Stimulated activated naive CD8-positive, alpha-beta T cell treated with anti-CD3 and anti-CD28 coated beads, Interleukin-15, amount 100 ng/mL, for 72 hours (primary cell): ENCODE data around the gene ADAD2.

Source experiments
- ATAC-seq: fragments of 150-1000 bp; cut with Tn5 transposase; 2 replicates; pipeline ENCODE4 v1.10.0; 2021; ENCODE audit warnings: mild to moderate bottlenecking, moderate library complexity
- DNase-seq, 2 donors: peaks; one replicate each; pipeline ENCODE4 v3.0.0; 2021 to 2022
- H3K27ac Mint-ChIP-seq, 2 donors: one replicate each; pipeline ENCODE4 v1.8.0; 2022; ENCODE audit warnings: mild to moderate bottlenecking in 2 of 2, mixed read lengths in 2 of 2, moderate library complexity in 2 of 2
- H3K27me3 Mint-ChIP-seq: one replicate; pipeline ENCODE4 v1.8.0; 2022; ENCODE audit warnings: mixed read lengths
- H3K4me1 Mint-ChIP-seq: one replicate; pipeline ENCODE4 v1.8.0; 2022; ENCODE audit warnings: mild to moderate bottlenecking, mixed read lengths
- H3K4me3 Mint-ChIP-seq, 2 donors: one replicate each; pipeline ENCODE4 v1.8.0; 2022; ENCODE audit warnings: mild to moderate bottlenecking in 2 of 2, mixed read lengths in 2 of 2, moderate library complexity in 1 of 2
- H3K9me3 Mint-ChIP-seq, 2 donors: one replicate each; pipeline ENCODE4 v1.8.0; 2022; ENCODE audit warnings: mixed read lengths in 2 of 2

The ADAD2 gene

GRCh38 chr16:84182680-84183571 is 8.0 kb upstream of the ADAD2 start:
- ATAC-seq: no peak
- H3K27ac Mint-ChIP-seq: peak overlapping the region in 1 of 2 donors; percentile 60
- no peaks in the 10 kb centered on the region for H3K27me3 Mint-ChIP-seq
- H3K4me1 Mint-ChIP-seq: peaks cover 46% of the 10 kb centered on the region
- H3K4me3 Mint-ChIP-seq: no peak overlapping the region
- no peaks in the 10 kb centered on the region for H3K9me3 Mint-ChIP-seq
- DNase-seq: no peak

DNA sequence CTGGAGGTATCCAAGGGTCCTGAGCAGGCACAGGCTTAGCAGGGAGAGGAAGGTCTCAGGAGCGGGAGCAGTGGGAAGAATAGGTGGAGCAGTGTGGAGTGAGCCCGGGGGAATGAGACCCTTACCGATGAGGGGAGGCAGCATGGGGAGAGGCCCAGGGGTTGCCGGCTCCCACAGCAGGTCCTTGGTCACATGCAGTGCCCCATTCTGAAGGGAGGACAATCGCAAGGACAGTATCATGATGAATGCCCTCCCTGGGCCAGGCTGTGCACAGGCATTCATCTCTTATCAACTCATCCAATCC is 7.4 kb upstream of the ADAD2 start:
- peaks cover 40% of the 10 kb centered on the region for H3K4me1 Mint-ChIP-seq
- DNase-seq: no peak
- no peak overlapping the region for H3K4me3 Mint-ChIP-seq
- no peak for ATAC-seq
- no peaks in the 10 kb centered on the region for H3K27me3 Mint-ChIP-seq
- no peaks in the 10 kb centered on the region for H3K9me3 Mint-ChIP-seq
- no peak overlapping the region for H3K27ac Mint-ChIP-seq

DNA sequence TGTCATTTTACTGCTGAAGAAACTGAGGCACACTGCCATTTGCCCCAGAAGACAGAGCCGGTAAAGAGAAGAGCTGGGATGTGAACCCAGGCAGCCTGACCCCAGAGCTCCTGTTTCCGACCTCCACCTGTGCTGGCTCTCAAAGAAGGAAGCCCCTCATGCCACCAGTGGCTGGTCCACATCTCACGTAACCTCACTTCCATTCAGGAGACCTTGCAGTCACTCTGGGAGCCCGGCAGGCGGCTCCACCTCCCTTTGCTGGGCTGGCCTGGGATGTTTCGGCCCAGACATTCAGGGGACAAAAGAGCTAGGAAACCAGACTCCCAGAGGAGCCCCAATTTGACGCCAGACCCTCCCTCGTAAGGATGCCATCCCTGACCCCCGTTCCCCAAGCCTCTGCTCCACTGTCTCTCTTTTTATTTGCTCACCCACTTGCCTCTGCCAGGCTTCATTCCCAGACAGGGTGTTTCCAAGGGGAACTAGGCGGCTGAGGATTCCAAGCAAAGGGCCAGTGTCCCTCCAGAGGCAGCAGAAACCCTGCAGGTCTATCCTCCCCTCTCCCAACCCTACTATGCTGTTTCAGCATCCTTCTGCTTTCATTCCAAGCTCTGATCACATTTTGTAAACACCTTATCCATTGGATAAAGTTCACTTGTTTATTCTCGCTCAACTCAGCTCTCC is 6.9 kb upstream of the ADAD2 start:
- Mint-ChIP-seq H3K27ac (peak overlapping the region in 1 of 2 donors; percentile 69), H3K4me3 (no peak overlapping the region), H3K27me3 (no peaks in the 10 kb centered on the region), H3K4me1 (peaks cover 37% of the 10 kb centered on the region), H3K9me3 (no peaks in the 10 kb centered on the region)
- ATAC-seq (no peak), DNase-seq (no peak)

- H3K4me3 Mint-ChIP-seq: peak overlapping the region; percentile 46 to 98
- no peak for ATAC-seq
- H3K27me3 Mint-ChIP-seq: no peaks in the 10 kb centered on the region
- H3K4me1 Mint-ChIP-seq: peaks cover 37% of the 10 kb centered on the region
- peak overlapping the region; percentile 10 to 38 for H3K27ac Mint-ChIP-seq
- no peak for DNase-seq
- no peaks in the 10 kb centered on the region for H3K9me3 Mint-ChIP-seq
Observed at GRCh38 chr16:84184775-84185174, 6.2 kb upstream of the ADAD2 start.

DNA sequence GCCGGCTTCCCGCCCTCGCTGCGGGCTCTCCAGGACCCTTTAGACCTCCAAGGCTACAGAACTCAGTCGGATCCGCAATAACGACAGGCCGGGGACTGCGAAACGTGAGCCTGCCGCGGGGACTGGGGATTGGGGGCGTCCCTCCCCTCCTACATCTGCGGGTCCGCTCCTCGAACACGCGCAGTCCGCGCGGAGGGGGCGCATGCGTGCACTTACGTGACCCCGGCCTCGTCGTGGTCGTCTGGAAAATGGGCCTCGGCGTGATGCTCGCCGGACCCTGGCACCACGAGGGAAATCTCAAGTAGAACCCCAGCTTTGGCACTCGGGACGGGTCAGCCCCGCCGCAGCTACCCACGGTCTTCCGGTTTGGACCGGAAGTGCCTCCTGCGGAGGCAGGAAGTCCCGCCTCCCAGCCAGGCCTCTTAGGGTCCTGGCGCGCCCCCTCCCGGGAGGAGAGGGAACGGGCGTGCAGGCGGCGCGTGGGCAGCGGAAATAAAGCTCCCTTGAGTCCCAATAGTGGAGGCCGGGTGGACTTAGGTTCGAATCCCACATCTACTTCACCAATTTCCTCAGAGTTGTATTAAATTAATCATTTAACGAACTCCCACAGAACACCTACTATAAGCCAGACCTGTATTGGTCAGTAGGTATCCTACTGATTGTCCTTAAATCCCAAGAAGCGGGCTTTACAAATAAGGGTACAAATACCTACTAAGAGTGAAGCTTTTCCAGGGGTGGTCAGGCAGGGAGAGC is 4.1 kb upstream of the ADAD2 start, which contains the start of gene TAF1C:
Gene TAF1C, minus strand, starts transcription at position 373 of the 753 bp plus-strand sequence. CDS start 2,069 bp downstream, outside the sequence.
- Mint-ChIP-seq H3K27me3 (no peaks in the 10 kb centered on the region), H3K27ac (peak within 1 kb of the TSS; percentile 96 to 98), H3K4me1 (peaks cover 37% of the 10 kb centered on the region), H3K4me3 (peak within 1 kb of the TSS; percentile 94 to 98), H3K9me3 (no peaks in the 10 kb centered on the region)
- ATAC-seq (peak; percentile 92), DNase-seq (peak; percentile 93 to 94)

DNA sequence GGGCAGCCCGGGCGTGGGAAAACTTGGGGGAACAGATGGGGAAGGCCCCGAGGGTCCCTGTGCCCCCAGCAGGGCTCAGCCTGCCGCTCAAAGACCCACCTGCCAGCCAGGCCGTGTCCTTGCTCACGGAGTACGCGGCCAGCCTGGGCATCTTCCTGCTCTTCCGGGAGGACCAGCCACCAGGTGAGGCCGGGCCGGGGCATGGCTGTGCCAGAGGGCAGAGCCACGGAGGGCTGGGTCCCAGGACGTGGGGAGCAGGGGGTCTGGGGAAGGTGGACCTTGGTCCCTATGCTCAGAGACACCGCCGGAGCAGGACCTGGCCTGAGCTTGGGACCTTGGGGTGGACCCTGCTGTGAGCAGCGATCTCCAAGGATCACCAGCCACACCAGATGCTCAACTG is 509 bp downstream of the ADAD2 start:
- ATAC-seq (no peak), DNase-seq (no peak)
- no peak overlapping the region for H3K4me3 Mint-ChIP-seq
- H3K27ac Mint-ChIP-seq: no peak overlapping the region
- no peaks in the 10 kb centered on the region for H3K27me3 Mint-ChIP-seq
- H3K4me1 Mint-ChIP-seq: peaks cover 30% of the 10 kb centered on the region
- no peaks in the 10 kb centered on the region for H3K9me3 Mint-ChIP-seq

GRCh38 chr16:84193480-84193879 is 2.5 kb downstream of the ADAD2 start:
- Mint-ChIP-seq H3K9me3 (no peaks in the 10 kb centered on the region), H3K4me1 (peaks cover 24% of the 10 kb centered on the region), H3K27ac (peak overlapping the region; percentile 89 to 94), H3K4me3 (peak overlapping the region; percentile 77 to 84), H3K27me3 (no peaks in the 10 kb centered on the region)
- ATAC-seq (peak; percentile 35), DNase-seq (peak; percentile 11 to 28)

GRCh38 chr16:84194018-84194417 is 3.1 kb downstream of the ADAD2 start:
- ATAC-seq (peak; percentile 16), DNase-seq (no peak)
- no peaks in the 10 kb centered on the region for H3K9me3 Mint-ChIP-seq
- peak overlapping the region; percentile 77 to 84 for H3K4me3 Mint-ChIP-seq
- H3K27me3 Mint-ChIP-seq: no peaks in the 10 kb centered on the region
- peaks cover 24% of the 10 kb centered on the region for H3K4me1 Mint-ChIP-seq
- peak overlapping the region; percentile 89 to 94 for H3K27ac Mint-ChIP-seq

DNA sequence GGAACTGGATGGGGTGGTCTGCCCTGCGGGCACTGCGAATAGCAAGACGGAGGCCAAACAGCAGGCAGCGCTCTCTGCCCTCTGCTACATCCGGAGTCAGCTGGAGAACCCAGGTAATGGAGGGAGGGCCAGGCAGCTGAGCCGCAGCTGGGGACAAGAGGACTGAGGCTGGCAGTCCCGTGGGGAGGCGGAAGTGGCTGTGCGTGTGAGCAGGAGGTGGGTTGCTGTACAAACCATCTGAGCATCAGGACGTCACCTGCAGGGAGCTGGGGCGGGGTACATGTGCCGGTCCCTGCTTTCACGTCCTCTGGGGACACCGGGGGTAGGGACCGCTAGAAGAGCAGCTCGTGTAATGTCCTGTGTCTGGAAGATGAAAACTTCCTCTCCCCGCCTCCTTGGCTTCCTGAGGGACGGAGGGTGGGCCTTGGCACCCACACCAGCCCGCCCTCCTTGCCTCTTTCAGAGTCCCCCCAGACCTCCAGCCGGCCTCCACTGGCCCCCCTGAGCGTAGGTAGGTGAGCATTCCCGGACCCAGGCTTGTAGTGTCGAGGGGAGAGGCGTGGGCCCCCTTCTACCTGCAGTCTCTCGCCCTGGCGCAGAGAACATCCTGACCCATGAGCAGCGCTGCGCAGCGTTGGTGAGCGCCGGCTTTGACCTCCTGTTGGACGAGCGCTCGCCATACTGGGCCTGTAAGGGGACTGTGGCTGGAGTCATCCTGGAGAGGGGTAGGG is 3.7 kb downstream of the ADAD2 start:
- Mint-ChIP-seq H3K27me3 (no peaks in the 10 kb centered on the region), H3K4me3 (peak overlapping the region; percentile 77 to 84), H3K27ac (peak overlapping the region; percentile 89 to 94), H3K9me3 (no peaks in the 10 kb centered on the region), H3K4me1 (peaks cover 24% of the 10 kb centered on the region)
- ATAC-seq (peak; percentile 78), DNase-seq (peak; percentile 62 to 67)

DNA sequence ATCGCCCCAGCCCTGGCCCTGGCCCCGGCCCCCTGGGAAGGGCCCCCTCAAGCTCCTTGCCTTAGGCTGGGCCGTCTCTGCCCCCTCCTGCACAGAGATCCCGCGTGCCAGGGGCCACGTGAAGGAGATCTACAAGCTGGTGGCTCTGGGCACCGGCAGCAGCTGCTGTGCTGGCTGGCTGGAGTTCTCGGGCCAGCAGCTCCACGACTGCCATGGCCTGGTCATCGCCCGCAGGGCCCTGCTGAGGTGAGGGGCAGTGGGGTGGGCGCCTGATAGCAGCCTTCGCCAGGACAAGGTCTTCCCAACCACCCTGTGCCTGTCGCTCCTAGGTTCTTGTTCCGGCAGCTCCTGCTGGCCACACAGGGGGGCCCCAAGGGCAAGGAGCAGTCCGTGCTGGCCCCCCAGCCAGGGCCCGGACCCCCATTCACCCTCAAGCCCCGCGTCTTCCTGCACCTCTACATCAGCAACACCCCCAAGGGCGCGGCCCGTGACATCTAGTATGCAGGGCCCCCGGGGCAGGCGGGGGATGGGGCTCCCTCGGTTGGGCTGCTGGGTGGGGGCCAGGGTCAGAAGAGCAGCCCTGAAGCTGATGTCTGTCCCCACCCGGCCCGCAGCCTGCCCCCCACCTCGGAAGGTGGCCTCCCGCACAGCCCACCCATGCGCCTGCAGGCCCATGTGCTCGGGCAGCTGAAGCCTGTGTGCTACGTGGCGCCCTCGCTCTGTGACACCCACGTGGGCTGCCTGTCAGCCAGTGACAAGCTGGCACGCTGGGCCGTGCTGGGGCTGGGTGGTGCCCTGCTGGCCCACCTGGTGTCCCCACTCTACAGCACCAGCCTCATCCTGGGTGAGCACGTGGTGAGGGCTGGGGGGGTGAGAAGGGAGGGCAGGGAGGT is 4.5 kb downstream of the ADAD2 start:
- H3K4me1 Mint-ChIP-seq: peaks cover 24% of the 10 kb centered on the region

DNA sequence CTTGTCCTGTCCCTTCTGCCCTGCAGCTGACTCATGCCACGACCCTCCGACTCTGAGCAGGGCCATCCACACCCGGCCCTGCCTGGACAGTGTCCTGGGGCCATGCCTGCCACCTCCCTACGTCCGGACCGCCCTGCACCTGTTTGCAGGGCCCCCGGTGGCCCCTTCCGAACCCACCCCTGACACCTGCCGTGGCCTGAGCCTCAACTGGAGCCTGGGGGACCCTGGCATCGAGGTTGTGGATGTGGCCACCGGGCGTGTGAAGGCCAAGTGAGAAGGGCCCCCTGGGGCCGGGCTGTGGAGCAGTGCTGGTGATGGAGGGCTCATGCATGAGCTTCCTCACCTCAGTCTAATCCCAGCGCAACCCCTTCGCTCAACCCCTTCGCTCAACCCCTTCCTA is 5.1 kb downstream of the ADAD2 start:
- ATAC-seq (peak; percentile 1), DNase-seq (no peak)
- no peaks in the 10 kb centered on the region for H3K27me3 Mint-ChIP-seq
- H3K27ac Mint-ChIP-seq: no peak overlapping the region
- no peak overlapping the region for H3K4me3 Mint-ChIP-seq
- no peaks in the 10 kb centered on the region for H3K9me3 Mint-ChIP-seq
- H3K4me1 Mint-ChIP-seq: peaks cover 24% of the 10 kb centered on the region

More for the DNA sequence above, 4.5 kb downstream of the ADAD2 start:
- ATAC-seq (peak; percentile 13), DNase-seq (no peak)
- Mint-ChIP-seq H3K4me3 (no peak overlapping the region), H3K27me3 (no peaks in the 10 kb centered on the region), H3K9me3 (no peaks in the 10 kb centered on the region), H3K27ac (peak overlapping the region in 1 of 2 donors; percentile 94)

- ATAC-seq: no peak
- H3K27me3 Mint-ChIP-seq: no peaks in the 10 kb centered on the region
- H3K9me3 Mint-ChIP-seq: no peaks in the 10 kb centered on the region
- no peak overlapping the region for H3K4me3 Mint-ChIP-seq
- no peak for DNase-seq
- no peak overlapping the region for H3K27ac Mint-ChIP-seq
- H3K4me1 Mint-ChIP-seq: peaks cover 24% of the 10 kb centered on the region
Observed at GRCh38 chr16:84196727-84197394, 5.9 kb downstream of the ADAD2 start.

DNA sequence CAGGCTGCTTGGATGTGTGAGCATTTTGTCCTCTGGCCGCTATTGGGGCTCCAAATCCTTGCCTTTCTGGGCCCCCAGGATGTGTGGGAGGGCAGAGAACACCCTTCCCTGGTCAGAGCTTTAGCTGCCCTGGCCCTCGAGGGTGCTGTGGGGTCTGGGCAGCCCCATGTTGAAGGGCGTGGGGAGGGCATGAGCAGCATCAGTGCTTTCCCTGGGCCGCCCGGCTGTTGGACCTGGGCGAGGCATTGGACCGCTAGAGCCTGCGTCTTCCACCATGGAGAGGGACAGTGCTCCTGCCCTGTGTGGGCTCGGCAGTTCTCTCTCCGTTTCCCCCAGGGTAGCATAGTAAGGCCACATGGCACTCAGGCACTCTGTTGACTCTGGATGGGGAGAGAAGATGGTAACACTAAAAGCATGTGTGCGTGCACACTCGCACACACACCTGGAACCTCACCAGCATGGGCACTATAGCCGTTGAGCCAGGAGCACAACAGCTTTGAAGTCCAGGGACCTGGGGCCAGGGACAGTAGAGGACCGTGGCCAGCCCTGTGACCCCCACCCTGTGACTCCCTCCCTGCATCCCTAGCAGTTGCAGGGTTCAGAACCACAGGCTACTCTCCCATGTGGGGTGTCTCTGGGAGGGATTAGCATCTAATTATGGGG is 6.6 kb downstream of the ADAD2 start:
- ATAC-seq (no peak), DNase-seq (no peak)
- no peaks in the 10 kb centered on the region for H3K27me3 Mint-ChIP-seq
- peaks cover 24% of the 10 kb centered on the region for H3K4me1 Mint-ChIP-seq
- H3K4me3 Mint-ChIP-seq: no peak overlapping the region
- H3K27ac Mint-ChIP-seq: peak overlapping the region in 1 of 2 donors; percentile 82
- no peaks in the 10 kb centered on the region for H3K9me3 Mint-ChIP-seq
